GM19351 (cell line): Measurements from ENCODE around the gene CTTNBP2.
"Not testable (repeated sequence)": the region's sequence is repeated elsewhere in the genome, so short reads cannot be mapped to it uniquely, and the experiment has no call there.

Source experiments
- ATAC-seq: cut with Tn5 transposase; IDR thresholded peaks from one replicate; pipeline ENCODE4 v1.9.1; 2021; ENCODE audit warnings: mild to moderate bottlenecking, moderate library complexity; ENCODE audit not compliant: unreplicated experiment

Gene CTTNBP2

DNA sequence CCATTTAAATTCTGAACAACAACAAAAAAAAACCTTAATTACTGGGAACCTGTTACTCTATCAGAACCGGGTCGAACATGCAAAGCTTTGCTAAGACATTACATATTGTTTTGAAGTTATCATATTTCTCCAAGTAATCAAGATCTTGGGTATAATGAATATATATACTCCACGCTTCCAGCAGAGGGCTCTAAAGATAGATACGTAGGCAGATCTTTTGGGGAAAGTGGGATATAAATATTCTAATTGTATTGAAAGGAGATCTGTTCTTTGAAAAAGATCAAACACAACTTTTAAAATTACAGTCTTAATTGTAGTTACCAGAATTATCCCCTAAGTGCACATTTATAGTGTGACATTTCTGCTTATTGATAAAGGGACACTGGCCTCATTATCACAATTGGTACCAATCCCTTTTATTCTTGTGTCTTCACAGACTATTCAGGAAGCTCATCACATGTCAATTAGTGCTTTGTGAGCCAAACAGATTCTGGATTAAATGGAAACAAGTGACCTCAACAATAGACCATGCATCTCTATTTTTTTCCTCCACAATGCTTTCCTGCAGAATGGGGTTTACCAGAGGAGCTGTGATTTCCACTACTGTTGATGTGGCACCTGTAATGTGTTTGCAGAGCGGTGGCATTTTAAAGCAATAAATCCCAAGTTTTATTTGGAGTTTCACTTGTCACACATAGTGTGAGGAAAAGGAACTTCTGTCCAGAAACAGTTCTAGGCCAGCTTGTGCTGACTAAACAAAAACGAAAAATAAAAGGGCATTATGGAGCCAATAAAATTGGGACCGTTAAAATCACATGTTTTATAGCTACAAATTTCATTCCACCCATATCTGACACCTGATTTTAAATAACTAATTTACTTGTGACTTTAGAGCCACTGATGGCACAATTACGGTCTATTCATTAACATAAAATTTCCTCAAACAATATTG is 122.4 kb downstream of the CTTNBP2 start:
- no peak for ATAC-seq

DNA sequence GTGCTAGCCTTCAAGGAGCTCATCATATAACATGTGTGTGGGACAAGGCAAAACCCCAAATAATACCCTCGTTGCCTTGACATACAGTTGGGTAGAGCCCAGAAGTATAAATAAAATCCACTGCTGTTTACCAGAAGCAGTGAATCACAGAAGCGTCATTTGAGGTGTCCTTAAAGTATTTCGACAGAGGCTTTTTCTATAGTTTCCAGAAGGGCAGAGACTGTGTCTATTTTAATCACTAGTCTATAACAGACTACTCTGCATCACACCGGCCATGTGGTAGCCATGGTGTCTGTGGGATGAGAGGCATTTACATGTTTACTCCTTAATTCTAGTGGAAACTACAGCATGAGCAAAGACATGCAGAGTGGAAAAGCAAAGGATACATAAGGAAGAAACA is 131.3 kb downstream of the CTTNBP2 start:
- no peak for ATAC-seq

DNA sequence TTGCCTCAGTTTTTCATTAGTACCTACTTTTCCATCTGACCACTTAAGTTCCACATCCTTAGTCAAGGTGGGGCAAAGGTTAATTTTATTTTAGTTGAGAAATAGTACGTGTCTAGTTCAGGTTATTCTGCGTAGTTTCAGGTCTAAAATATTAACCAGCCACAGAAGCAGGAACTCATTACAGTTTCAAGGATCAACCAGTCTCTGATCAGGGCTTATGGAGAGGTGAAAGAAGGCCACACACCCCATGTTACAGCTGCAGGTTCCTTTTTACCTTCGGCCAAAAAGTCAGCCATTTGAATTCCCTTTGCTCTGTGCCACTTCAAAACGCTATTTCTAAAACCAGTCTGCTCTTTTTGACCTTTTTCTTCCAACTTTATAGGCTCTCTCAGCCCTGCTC is 134.2 kb downstream of the CTTNBP2 start:
- ATAC-seq, result no peak

DNA sequence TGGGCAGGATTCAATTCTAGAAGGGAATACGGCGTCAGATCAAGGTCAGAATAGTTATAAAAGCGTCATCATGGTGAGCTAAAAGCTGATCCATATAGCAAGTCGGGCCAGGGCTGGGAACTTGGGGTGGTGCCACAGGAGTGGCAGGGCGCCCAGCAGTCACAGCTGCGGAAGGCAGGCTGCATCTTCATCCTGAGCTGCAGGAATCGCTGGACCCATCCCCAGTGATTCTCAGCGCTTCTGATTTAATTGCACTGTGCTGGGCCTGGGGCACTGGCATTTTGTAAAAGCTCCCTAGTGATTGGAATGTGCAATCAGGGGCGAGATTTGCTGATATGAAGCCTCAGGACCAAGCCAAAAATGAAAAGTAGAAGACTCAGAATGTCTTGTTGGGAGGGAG is 135.3 kb downstream of the CTTNBP2 start:
- no peak for ATAC-seq

DNA sequence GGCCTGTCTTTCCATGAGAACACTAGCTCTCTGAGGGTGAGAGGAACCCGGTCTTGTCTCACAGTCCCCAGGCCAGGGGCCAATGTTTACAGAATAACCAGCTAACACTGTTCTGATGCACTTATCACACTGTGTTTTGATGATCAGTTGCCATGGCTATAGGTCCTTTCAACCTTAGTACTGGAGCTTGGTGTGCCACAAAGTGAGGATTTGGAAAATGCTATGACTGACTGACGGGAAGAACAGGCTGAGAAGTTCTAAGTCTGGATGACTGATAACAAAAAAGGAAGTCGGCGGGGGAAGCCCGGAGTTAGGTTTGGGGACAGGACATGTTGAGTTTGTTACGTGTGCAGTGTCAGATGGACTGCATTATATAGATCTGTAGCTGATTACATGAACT is 141.8 kb downstream of the CTTNBP2 start:
- peak; percentile 90 for ATAC-seq

DNA sequence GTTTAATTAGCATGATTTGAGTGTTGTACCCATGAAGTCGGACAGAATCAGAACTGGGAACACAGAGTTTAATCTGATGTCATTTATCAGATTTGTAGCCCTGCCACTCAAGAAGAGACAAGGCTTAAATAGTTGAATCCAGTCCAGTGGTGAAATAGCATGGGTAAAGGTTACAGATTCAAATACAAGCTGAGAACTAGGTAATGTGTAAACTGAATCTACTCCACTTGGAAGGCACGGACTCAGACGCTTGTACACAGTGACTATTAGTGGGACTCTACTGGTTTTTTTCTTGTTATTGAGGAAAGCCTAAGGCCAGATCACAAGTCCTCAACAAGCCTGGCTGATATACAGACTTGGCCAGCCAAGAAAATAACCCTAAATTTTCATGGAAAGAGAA is 142.9 kb downstream of the CTTNBP2 start:
- ATAC-seq, result no peak

DNA sequence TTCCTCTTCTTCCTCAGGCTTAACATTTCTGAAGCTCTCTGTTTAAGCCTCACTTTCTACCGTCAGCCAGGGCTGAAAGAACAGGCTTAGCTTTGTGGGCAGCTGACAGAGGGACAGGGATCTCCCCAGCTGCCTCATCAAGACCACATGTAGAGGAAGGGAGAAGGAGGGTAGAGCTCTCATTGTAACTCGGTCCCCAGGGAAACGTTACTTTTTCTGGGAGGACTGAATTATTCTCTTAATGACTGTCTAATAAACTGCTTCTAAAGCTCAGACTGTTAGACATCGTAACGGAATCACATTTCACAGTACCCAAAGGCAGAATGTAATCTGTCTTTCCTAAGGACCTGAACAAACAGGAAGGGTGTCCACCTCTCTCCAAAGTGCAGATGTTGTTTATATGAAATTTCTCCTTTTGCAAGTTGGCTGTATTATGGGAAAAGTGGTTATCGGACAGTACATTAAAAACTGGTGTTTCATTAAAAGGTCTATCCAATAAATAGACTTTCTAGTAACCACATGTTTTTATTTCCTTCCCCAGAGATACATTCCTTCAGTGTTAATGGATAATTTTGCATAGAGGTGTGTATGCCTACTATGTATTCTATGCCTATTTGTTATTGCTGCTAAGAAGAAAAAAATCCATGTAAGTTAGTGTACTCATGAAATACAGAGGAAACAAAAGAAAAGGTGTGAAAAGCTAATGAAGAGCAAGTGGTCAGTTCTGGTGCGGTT is 144.2 kb downstream of the CTTNBP2 start:
- ATAC-seq, result no peak

DNA sequence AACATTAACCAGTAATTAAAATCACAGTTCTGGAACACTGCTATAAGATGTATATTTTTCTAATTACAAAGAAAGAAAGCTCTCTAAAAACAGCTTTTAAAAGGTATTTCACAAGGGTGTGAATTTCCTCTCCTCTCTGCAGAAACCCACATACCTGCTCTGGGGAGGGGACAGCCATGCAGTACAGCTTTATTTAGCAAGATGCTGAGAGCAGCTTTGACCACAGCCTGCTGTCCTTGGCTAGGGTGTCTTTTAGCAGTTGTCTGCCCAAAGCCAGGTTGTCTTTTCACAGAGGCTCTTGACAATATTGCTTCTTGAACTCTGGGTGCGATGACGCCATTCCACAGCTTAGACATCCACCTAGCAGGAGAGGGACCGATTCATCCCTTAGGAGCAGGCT is 148.3 kb downstream of the CTTNBP2 start:
- no peak for ATAC-seq

DNA sequence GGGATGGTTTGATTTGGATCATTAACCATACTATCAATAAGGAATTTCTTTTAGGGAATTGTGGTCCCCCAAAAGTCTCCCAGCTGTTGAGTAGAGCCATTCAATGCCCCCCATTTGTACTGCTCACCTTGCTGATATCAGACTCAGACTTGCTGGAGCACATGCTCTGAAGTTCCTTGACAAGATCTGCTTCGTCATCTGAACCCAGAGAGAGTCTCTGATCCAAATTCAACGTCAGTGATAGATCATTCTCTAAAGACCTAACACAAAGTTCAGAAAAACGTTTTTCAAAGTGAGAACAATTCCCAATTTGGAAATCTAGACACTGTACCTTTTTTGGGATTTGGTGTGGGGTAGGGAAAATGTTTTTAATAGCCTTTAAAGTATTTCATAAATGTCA is 153.9 kb downstream of the CTTNBP2 start:
- no peak for ATAC-seq

DNA sequence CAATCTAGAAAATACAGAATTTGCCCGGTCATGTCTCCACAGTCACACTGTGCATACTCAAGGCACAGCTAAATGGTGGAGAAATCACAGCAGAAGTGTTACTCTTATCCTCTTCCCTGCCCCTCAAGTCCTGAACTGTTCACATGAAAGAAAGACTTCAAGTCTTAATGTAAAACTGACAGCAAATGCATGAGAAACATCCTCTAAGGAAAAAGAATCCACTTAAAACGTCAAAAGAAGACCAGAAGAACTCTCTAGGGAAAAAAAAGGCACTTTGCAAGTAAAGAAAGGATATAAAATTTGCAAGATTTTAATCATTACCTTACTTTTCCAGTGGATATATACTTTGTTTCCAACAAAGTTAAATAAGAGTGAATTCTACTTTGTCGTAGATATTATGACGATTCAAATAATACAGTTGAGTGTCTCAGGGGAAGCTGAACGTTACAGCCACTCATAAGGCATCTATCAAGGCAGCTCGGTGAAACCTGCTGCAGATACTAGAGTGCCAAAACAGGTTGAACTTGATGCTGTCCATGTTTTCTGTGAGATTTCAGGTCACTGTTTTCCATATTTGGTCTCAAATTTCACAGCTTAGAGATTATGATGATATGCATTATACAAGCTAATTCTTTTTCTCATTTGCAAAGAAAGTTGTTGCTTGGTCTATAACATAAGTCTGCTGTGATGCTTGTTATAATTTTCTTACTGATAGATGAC is 155.0 kb downstream of the CTTNBP2 start:
- ATAC-seq, result no peak

DNA sequence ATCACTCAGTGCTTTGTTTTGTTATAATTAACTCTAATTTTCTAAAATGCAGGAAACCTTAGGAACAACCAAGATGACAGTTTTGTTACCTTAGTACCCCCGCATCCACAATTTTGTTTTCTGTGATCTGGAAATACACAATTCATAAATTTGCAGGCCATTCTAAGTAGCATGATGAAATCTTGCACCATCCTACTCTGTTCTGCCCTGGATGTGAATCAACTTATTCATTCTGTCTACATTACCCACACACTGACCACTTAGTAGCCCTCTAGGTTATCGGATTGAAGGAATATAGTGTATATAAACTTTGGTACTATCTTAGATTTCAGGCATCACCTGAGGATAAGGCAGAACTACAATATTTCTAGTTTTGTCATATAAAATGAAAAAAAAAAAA is 155.9 kb downstream of the CTTNBP2 start:
- ATAC-seq, result no peak

DNA sequence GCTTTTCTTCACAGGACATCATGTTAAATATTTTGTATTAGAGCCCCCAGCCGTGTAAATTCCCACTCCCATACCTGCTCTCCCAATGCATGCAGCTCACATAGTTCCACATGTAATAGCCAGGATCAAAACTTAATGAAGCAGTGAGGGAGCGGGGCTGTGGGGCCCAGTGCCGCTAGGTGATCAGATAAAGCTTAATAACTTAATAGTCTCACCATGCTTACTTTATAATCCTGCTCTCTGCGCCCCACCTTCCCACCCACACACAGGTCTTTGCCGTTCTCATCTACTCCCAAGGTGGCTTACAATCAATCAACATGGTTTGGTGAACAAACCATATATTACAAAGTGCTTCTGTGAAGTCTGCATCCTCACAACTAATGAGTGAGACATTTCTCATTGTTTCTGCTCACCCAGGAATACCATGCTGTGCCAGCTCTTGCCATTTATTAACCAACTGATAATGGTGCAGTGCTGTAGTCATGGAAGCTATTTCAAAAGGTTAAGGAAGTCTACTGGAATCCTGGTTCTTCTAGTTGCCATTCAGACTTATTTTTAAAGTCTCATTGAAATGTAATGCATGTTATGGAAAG is 156.4 kb downstream of the CTTNBP2 start:
- no peak for ATAC-seq

DNA sequence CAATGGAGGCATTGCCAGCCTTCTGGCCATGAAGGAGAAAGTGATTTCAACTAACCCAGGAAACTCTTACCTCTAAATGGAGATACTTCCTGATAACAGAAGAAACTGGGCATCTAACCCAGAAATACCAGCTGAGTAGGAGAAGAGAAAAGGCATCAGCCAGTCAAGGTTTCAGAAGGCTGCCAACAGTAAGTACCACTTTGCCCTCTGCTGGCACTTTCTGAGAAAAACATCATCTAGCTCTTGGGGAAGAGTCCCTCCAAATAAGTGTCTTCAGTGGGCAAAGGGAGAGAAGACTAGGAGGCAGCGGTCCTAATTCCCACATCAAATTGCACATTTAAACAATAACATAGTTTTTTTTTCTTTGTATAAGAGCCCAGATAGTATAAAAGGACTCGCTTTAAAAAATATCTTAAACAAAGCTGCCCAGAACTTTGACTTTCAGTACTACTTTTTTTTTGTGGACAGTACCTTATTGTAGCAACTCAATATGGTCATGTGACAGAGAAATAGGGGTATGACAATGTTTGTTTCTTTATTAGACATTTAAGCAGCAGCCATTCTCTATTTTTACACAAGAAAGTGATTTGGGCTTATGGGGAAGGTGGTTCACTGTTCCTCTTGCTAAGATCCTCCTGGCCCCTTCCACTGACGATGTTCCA is 157.3 kb downstream of the CTTNBP2 start:
- peak; percentile 76 for ATAC-seq

DNA sequence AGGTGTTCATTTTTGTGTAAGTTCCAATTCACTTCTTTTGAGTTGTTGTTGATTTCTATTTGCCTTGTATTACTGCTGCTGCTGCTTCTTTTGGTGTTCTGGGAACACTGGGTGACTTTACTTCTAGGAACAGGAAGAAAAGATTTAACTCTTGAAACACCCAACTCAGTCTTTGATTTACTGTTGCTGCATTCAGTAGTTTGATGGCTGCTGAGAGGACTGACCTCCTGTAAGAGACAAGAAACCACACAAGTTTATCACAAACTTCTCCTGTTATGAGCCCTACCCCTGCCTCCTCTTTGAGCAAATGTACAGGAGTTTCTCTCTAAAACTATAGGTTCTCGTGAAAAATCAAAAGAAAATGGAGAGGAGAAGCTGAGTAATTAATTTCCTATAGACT is 161.7 kb downstream of the CTTNBP2 start:
- no peak for ATAC-seq

DNA sequence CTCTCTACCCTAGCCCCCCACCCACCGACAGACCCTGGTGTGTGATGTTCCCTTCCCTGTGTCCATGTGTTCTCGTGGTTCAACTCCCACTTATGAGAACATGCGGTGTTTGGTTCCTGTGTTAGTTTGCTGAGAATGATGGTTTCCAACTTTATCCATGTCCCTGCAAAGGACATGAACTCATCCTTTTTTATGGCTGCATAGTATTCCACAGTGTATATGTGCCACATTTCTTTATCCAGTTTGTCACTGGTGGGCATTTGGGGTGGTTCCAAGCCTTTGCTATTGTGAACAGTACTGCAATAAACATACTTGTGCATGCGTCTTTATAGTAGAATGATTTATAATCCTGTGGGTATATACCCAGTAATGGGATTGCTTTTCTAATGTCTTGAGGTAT is 165.1 kb downstream of the CTTNBP2 start:
- ATAC-seq, result not testable (repeated sequence)

DNA sequence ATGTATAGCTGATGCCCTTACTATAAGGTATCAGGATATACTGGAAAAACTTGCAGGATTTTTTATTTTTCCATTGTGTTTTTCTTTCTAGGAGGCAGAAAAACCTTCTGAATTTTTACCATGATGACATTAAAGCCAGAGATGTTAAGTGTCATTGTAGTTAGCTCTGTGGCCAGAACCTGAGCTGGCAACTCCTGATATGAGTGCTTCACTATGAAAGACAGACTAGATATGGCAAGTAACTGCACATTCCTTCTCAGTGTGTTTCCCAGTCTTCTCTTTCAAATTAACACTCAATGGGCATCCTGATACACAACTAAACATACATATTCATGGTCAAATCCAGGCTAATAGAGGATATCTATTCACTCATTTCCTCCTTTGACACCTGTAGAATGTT is 166.2 kb downstream of the CTTNBP2 start:
- ATAC-seq, result no peak

DNA sequence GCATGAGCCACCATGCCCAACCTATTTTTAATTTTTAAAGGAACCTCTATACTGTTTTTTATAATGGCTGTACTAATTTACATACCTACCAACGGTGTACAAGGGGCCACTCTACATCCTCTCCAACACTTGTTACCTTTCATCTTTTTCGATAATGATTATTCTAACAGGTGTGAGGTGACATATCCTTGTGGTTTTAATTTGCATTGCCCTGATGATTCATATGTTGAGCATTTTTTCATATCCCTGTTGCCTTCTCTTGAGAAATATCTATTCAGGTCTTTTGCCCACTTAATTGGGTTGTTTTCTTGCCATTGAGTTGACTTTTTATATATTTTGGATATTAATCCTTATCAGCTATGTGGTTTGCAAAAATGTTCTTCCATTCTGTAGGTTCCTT is 167.0 kb downstream of the CTTNBP2 start:
- ATAC-seq, result peak; percentile 69

DNA sequence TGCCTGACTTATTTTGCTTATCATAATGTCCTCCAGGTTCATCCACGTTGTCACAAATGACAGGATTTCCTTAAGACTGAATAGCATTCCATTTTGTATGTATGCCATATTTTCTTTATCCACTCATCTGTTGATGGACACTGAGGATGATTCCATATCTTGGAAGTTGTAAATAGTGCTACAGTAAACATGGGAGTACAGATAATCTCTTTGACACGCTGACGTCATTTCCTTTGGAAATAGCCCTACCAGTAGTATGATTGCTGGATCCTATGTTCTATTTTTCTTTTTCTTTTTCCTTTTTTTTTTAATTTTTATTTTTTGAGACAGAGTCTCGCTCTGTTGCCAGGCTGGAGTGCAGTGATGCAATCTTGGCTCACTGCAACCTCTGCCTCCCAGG is 167.6 kb downstream of the CTTNBP2 start:
- ATAC-seq, result no peak

DNA sequence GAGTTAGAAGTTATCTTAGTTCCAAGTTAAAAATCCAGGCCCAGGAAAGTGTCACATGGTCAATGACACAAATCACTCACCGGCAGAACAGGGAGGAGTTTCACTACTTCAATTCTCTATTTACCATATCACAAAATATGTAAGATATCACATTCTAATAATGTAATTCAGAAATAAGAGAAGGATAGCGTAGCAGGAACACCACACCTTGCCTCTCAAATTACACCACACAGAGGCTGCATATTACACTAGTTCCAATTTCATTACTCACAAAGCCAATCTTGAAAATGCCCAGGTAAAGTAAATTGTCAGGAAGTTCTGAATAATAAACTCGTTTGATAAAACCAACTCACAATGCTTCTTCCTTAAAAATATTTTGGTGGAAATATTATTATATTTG is 169.2 kb downstream of the CTTNBP2 start:
- ATAC-seq, result no peak

DNA sequence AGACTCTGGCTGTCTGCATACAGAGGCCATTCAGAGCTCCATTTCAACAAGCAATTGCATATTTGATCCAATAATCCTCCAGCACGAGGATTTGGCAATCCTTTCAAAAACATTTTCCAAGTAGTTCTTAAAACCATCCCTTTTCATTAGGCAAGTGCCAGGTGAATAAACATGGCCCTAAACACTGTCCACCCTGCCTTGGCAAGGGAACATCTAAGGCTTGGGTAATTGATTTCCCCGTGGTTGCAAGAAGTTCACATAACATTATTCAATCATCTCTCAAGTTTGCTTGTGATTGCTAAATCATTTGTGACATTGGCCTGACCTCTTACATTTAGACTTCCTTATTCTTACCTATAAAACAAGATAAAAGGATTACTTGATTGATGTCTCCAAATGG is 175.2 kb downstream of the CTTNBP2 start:
- no peak for ATAC-seq

DNA sequence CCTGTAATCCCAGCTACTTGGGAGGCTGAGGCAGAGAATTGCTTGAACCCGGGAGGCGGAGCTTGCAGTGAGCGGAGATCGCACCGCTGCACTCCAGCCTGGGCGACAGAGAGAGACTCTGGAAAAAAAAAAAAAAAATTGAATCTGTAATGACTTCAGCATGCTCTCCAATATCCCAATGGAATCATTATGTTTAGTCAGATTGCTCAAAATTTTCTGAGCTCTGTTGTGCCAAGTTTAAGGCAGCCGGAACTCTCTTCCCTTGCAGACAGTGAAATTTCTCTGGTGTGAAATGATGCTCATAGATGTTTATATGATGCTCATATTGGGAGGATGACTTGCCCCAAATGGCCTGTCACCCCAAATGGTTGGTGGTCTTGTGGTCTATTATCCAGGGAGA is 180.9 kb downstream of the CTTNBP2 start:
- ATAC-seq, result no peak
